ENCODE results near the gene LRPAP1.
"Not testable (repeated sequence)": the region's sequence is repeated elsewhere in the genome, so short reads cannot be mapped to it uniquely, and the experiment has no call there.

The LRPAP1 gene

GRCh38 chr4:3559381-3560290, 27.4 kb upstream of the LRPAP1 start:
- DNase-seq, result not testable (repeated sequence)

GRCh38 chr4:3558514-3558836, 26.3 kb upstream of the LRPAP1 start:
- DNase-seq, result not testable (repeated sequence)

- not testable (repeated sequence) for DNase-seq
These were observed 25.7 kb upstream of the LRPAP1 start for GRCh38 chr4:3557676-3558513.

- DNase-seq, result not testable (repeated sequence)
These were observed 24.9 kb upstream of the LRPAP1 start for GRCh38 chr4:3557088-3557492.

GRCh38 chr4:3556244-3556867, 24.1 kb upstream of the LRPAP1 start:
- DNase-seq, result not testable (repeated sequence)

GRCh38 chr4:3555459-3556070, 23.3 kb upstream of the LRPAP1 start:
- DNase-seq, result not testable (repeated sequence)

GRCh38 chr4:3551366-3551765, 19.1 kb upstream of the LRPAP1 start:
- not testable (repeated sequence) for DNase-seq

- not testable (repeated sequence) for DNase-seq
These were observed 18.6 kb upstream of the LRPAP1 start for GRCh38 chr4:3550792-3551325.

- DNase-seq, result not testable (repeated sequence)
These were observed 17.8 kb upstream of the LRPAP1 start for GRCh38 chr4:3550041-3550440.

GRCh38 chr4:3549694-3550001, 17.4 kb upstream of the LRPAP1 start:
- DNase-seq, result not testable (repeated sequence)

- DNase-seq, result not testable (repeated sequence)
These were observed 16.9 kb upstream of the LRPAP1 start for GRCh38 chr4:3548991-3549693.

- not testable (repeated sequence) for DNase-seq
These were observed 14.5 kb upstream of the LRPAP1 start for GRCh38 chr4:3546721-3547120.

GRCh38 chr4:3545351-3545750, 13.1 kb upstream of the LRPAP1 start:
- not testable (repeated sequence) for DNase-seq

- DNase-seq, result not testable (repeated sequence)
These were observed 12.2 kb upstream of the LRPAP1 start for GRCh38 chr4:3544259-3545025.

- not testable (repeated sequence) for DNase-seq
These were observed 11.2 kb upstream of the LRPAP1 start for GRCh38 chr4:3543415-3543814.

GRCh38 chr4:3538906-3539305, 6.7 kb upstream of the LRPAP1 start:
- DNase-seq, result not testable (repeated sequence)

- DNase-seq, result not testable (repeated sequence)
These were observed 3.6 kb upstream of the LRPAP1 start for GRCh38 chr4:3535812-3536211.

- no peak for DNase-seq
These were observed 1.2 kb upstream of the LRPAP1 start for GRCh38 chr4:3533423-3533820.

GRCh38 chr4:3532751-3533422, 665 bp upstream of the LRPAP1 start:
- no peak for DNase-seq

- DNase-seq, result no peak
These were observed 824 bp downstream of the LRPAP1 start for GRCh38 chr4:3531318-3531878.

Measured in hippocampal formation (tissue), 2 donors.